Panc1 (cell line): ENCODE data around the gene TRIP4. TPM values are rescaled to one million over a fixed set of nuclear protein-coding genes. Genes with fewer than 3 reads are reported as not detected.

ENCODE experiments used
- ATAC-seq: fragments of 200-7000 bp; cut with Tn5 transposase; 2 replicates; pipeline ENCODE4 v1.9.1; 2020; ENCODE audit warnings: mild to moderate bottlenecking, moderate library complexity
- Bru-seq: library from RNA; stranded (reverse); fragments of 400-500 nt; gene quantifications from one replicate; lab custom pipeline; 2021; lab: Mats Ljungman, UMichigan
- BruChase-seq, 2 experiments: library from RNA; stranded (reverse); fragments of 400-500 nt; gene quantifications; one replicate each; lab custom pipeline; 2021; lab: Mats Ljungman, UMichigan
- BruUV-seq: library from RNA; stranded (reverse); fragments of 400-500 nt; replicated peaks from 2 replicates; lab custom pipeline; 2021; lab: Mats Ljungman, UMichigan
- CTCF ChIA-PET: fragments of 300-600 bp; sonication (Branson Sonifier 250); formaldehyde crosslinking; loops from one replicate; lab custom pipeline; 2022; ENCODE audit warnings: antibody characterized with exemption; lab: Charles Lee
- POLR2A ChIA-PET: fragments of 300-600 bp; sonication (Branson Sonifier 250); formaldehyde crosslinking; loops from one replicate; lab custom pipeline; 2022; ENCODE audit warnings: antibody characterized with exemption; lab: Charles Lee
- DNase-seq: peaks from one replicate; pipeline ENCODE4 v3.0.0-alpha.2; 2010; ENCODE audit warnings: low read depth, low spot score
- H3K27ac ChIP-seq: 2 replicates; pipeline ENCODE4 v1.5.1; 2011; ENCODE audit warnings: mild to moderate bottlenecking, low read length, inconsistent platforms
- H3K27me3 ChIP-seq: fragments of 200-500 bp; sonication (Bioruptor generic); 2 replicates; pipeline ENCODE4 v1.6.0; 2014; ENCODE audit warnings: low read length, inconsistent platforms; ENCODE audit not compliant: control insufficient read depth, insufficient read depth
- H3K36me3 ChIP-seq: fragments of 200-500 bp; sonication (Bioruptor generic); 2 replicates; pipeline ENCODE4 v1.5.1; 2014; ENCODE audit warnings: inconsistent platforms, mild to moderate bottlenecking, low read length, moderate library complexity; ENCODE audit not compliant: control insufficient read depth, insufficient read depth
- H3K4me1 ChIP-seq: 2 replicates; pipeline ENCODE4 v1.5.1; 2011; ENCODE audit warnings: inconsistent platforms, mild to moderate bottlenecking, low read length, moderate library complexity; ENCODE audit not compliant: control insufficient read depth, insufficient read depth
- H3K4me3 ChIP-seq, 2 experiments: 2 replicates each; pipeline ENCODE4 v1.5.1; 2011 to 2012; ENCODE audit warnings: low read depth in 2 of 2, low read length in 2 of 2, mild to moderate bottlenecking in 2 of 2, inconsistent platforms in 1 of 2, moderate library complexity in 1 of 2
- H3K9me3 ChIP-seq: fragments of 200-500 bp; sonication (Bioruptor generic); 2 replicates; pipeline ENCODE4 v1.5.1; 2014; ENCODE audit warnings: low read depth, mild to moderate bottlenecking, inconsistent platforms, low read length, moderate library complexity; ENCODE audit not compliant: control insufficient read depth, insufficient read depth
- CTCF ChIP-seq: fragments of 450-650 bp; IDR thresholded peaks from 2 replicates; pipeline ENCODE4 v1.5.1; 2017; ENCODE audit warnings: mild to moderate bottlenecking
- POLR2AphosphoS5 ChIP-seq: IDR thresholded peaks from 2 replicates; pipeline ENCODE4 v1.6.1; 2012; ENCODE audit warnings: mild to moderate bottlenecking, low read depth, low read length, moderate library complexity
- REST ChIP-seq, 2 experiments: IDR thresholded peaks; 2 replicates each; pipeline ENCODE4 v1.6.1; 2011 to 2012; ENCODE audit warnings: low read depth in 2 of 2, control low read depth in 1 of 2, low read length in 1 of 2, mild to moderate bottlenecking in 1 of 2, moderate library complexity in 1 of 2; ENCODE audit not compliant: insufficient read depth in 1 of 2
- SIN3A ChIP-seq: IDR thresholded peaks from 2 replicates; pipeline ENCODE4 v1.6.1; 2012; ENCODE audit warnings: low read depth, mild to moderate bottlenecking, low read length, moderate library complexity, borderline replicate concordance; ENCODE audit not compliant: insufficient read depth
- TCF7L2 ChIP-seq: IDR thresholded peaks from 2 replicates; pipeline ENCODE4 v1.6.1; 2011; ENCODE audit warnings: mild to moderate bottlenecking, low read depth, low read length, inconsistent platforms
- in situ Hi-C: cut with HindIII; loops from 2 replicates; pipeline ENCODE4 v1.10.0; 2016; ENCODE audit warnings: low sequenced_read_pairs, low pct_unique_long_range_greater_than_20kb
- intact Hi-C: fragments of 100-400 bp; cut with micrococcal nuclease; formaldehyde crosslinking; loops from one replicate; pipeline ENCODE4 v1.10.0; 2022; ENCODE audit not compliant: unreplicated experiment
- long read RNA-seq: library from polyadenylated mRNA; unstranded; transcript quantifications from one replicate; pipeline ENCODE4 v2.0.0, GENCODE V29; 2021; ENCODE audit not compliant: unreplicated experiment
- polyA plus RNA-seq: library from polyadenylated mRNA; unstranded; fragments of >200 nt; gene quantifications from one replicate; pipeline ENCODE4 v1.2.1, GENCODE V29; 2012; ENCODE audit warnings: missing spikeins; ENCODE audit not compliant: insufficient read length
- total RNA-seq: library from RNA; stranded (reverse); gene quantifications from one replicate; pipeline ENCODE4 v1.2.1, GENCODE V29; 2021; ENCODE audit not compliant: unreplicated experiment

TRIP4 gene
- 42.8 TPM for total RNA-seq
- 32.3 TPM for polyA plus RNA-seq
- percentile 78 among the genes with signal in this experiment for Bru-seq, nascent RNA
- BruChase-seq, experiment 1, labeled RNA remaining after a 2-hour chase: percentile 74 among the genes with signal in this experiment
- percentile 76 among the genes with signal in this experiment for BruChase-seq, experiment 2, labeled RNA remaining after a 6-hour chase
- long read RNA-seq, transcript TRIP4-201 (13 exons, 2,045 nt): major isoform, 46 of 68 reads
- long read RNA-seq, partial matches to known transcripts: 8 of 68 reads
- long read RNA-seq, other reads (novel, unspliced or antisense): 14 of 68 reads

DNA sequence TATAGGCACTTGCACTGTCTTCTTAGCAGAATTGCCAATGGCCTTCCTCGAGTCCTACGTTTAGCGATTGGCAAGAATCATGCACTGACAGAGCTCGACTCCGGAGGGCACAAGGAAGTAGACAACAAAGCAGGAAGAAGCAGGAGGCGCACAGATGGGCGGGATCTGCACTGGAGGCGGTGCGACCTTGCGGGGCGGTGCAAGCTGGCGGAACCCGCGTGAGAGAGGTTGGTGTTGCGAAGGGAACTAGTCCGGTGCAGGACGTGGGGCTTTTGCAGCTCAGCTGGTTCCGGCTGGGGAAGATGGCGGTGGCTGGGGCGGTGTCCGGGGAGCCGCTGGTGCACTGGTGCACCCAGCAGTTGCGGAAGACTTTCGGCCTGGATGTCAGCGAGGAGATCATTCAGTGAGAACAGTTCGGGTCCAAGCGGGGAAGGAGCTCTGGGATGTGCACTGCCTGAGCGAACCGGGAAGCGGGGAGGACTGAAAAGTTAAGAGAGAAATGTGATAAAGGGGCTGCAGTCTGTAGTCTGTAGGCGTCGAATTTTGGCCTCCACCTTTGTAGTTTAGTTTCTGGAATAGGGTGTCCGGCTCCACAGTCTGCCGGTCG, at the start of gene TRIP4:
TSS of gene TRIP4 (plus strand) at position 275 of the 607 bp plus-strand sequence. CDS start at position 303, 28 bp downstream.
- peak within 1 kb of the TSS; percentile 62 to 98 for H3K4me3 ChIP-seq
- intact Hi-C loops (no loop called here), in situ Hi-C loops (no loop called here)
- no peaks in the 10 kb centered on the region for H3K9me3 ChIP-seq
- TF ChIP-seq CTCF (no peak), SIN3A (peak; percentile 86; the same call in 1 of the 2 replicates), TCF7L2 (peak; percentile 64), POLR2AphosphoS5 (peak; percentile 97), REST (IDR thresholded peaks at IDR 0.05; ENCODE audit: insufficient read depth in 1 of 2, low read depth in 2 of 2, low read length in 1 of 2) (peak in 1 of 2 experiments; percentile 60; a peak in 2 of 4 replicates)
- no TSS peak for BruUV-seq
- ATAC-seq (peak; percentile 100), DNase-seq (peak; percentile 80)
- H3K27ac ChIP-seq: peak within 1 kb of the TSS; percentile 81
- peaks cover 9% of the 10 kb centered on the region; the same call in 1 of the 2 replicates for H3K4me1 ChIP-seq
- no peaks in the 10 kb centered on the region for H3K27me3 ChIP-seq
- ChIA-PET CTCF (interaction anchor here (0.6 kb wide), 2 partner anchors 91 to 601 kb away, joined by 4 read pairs; no protein-coding TSS in a partner anchor), POLR2A (interaction anchor here (0.5 to 1.2 kb wide), 3 partner anchors 8 to 34 kb away, joined by 3 to 6 read pairs (median 4); no protein-coding TSS in a partner anchor)
- no peaks in the 10 kb centered on the region; the same call in 1 of the 2 replicates for H3K36me3 ChIP-seq

DNA sequence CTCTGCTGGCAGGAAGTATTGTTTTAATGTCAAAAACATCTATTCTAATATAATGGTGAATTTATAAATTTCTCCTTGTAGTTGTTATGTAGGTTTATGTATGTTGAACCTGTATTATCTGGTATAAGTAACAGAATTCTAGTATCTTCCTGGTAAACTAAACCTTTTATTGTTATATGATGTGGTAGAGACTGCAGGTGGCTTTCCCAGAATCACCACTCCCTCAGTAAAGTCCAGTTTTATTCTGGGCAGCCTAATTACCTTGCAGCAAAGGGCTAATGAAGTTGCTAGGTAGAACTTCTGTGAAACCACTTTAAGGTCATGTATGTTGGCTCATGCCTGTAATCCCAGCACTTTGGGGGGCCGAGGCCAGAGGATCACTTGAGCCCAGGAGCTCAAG, 47.3 kb upstream of the TRIP4 start:
- no peaks in the 10 kb centered on the region for H3K9me3 ChIP-seq
- ChIA-PET POLR2A (no interaction called here), CTCF (no interaction called here)
- no TSS peak for BruUV-seq
- H3K27ac ChIP-seq: no peak overlapping the region
- intact Hi-C loops (no loop called here), in situ Hi-C loops (no loop called here)
- H3K36me3 ChIP-seq: no peaks in the 10 kb centered on the region
- ATAC-seq (no peak), DNase-seq (no peak)
- no peak for TF ChIP-seq CTCF
- TF ChIP-seq SIN3A: no peak
- no peak for TF ChIP-seq POLR2AphosphoS5
- TF ChIP-seq REST (IDR thresholded peaks at IDR 0.05; ENCODE audit: insufficient read depth in 1 of 2, low read depth in 2 of 2, low read length in 1 of 2): no peak
- TF ChIP-seq TCF7L2: no peak
- no peak overlapping the region for H3K4me3 ChIP-seq
- peaks cover 8% of the 10 kb centered on the region; the same call in 1 of the 2 replicates for H3K4me1 ChIP-seq
- no peaks in the 10 kb centered on the region for H3K27me3 ChIP-seq
